ENCODE measurements around the gene MLLT1. TPM values are rescaled to one million over a fixed set of nuclear protein-coding genes. Genes with fewer than 3 reads are reported as not detected.

The MLLT1 gene
- total RNA-seq, 1 donor from 2014 or later, result 25.5 TPM

DNA sequence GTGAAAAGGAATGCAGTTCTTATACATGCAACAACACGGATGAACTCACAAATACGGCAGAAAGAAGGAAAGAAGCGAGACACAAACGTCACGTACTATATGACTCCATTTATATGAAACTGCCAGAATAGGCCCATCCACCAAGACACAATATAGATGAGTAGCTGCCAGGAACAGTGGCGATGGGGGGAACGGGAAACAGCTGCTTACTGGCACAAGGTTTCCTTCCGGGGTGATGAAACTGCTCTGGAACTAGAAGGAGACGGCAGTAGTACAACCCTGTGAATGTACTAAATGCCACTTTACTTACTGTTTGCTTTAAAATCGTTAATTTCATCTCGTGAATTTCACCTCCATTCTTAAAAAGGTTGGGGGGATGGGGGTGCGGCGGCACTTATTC lies 28.9 kb downstream of the MLLT1 start:
- Histone ChIP-seq H3K4me1 (peaks cover 28% of the 10 kb centered on the region), H3K27ac (no peak overlapping the region), H3K27me3 (no peaks in the 10 kb centered on the region), H3K9me3 (no peaks in the 10 kb centered on the region), H3K36me3 (no peaks in the 10 kb centered on the region), H3K4me3 (no peak overlapping the region)
- intact Hi-C loops (cut with DNase I), result no loop called here
- TF ChIP-seq, protein P1, sequence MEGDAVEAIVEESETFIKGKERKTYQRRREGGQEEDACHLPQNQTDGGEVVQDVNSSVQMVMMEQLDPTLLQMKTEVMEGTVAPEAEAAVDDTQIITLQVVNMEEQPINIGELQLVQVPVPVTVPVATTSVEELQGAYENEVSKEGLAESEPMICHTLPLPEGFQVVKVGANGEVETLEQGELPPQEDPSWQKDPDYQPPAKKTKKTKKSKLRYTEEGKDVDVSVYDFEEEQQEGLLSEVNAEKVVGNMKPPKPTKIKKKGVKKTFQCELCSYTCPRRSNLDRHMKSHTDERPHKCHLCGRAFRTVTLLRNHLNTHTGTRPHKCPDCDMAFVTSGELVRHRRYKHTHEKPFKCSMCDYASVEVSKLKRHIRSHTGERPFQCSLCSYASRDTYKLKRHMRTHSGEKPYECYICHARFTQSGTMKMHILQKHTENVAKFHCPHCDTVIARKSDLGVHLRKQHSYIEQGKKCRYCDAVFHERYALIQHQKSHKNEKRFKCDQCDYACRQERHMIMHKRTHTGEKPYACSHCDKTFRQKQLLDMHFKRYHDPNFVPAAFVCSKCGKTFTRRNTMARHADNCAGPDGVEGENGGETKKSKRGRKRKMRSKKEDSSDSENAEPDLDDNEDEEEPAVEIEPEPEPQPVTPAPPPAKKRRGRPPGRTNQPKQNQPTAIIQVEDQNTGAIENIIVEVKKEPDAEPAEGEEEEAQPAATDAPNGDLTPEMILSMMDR (IDR thresholded peaks at IDR 0.05), result no peak
- TF ChIP-seq POLR2A (IDR thresholded peaks at IDR 0.05), result no peak
- TF ChIP-seq POLR2AphosphoS5 (IDR thresholded peaks at IDR 0.05; ENCODE audit: insufficient read depth in 1 of 2, low read depth in 1 of 2), result no peak
- DNase-seq (ENCODE audit: extremely low spot score in 2 of 2), result no peak

DNA sequence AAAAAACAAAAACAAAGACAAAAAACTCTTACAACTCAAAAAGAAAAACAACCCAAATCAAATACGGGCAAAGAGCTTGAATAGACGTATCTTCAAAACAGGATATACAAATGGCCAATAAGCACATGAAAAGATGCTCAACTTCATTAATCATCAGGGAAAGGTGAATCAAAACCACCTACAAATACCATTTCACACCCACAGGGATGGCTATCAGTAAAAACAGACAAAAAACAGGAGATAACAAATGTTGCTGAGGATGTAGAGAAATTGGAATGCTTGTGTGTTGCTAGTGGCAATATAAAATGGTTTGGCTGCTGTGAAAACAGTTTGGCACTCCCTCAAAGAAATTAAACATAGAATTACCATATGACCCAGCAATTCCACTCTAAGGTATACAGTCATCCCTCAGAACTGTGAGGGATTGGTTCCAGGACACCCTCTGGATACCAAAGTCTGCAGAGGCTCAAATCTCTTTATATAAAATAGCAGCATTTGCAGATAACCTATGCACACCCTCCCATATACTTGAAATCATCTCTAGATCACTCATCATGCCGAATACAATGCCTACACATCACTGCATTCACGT lies 29.7 kb downstream of the MLLT1 start:
- no peaks in the 10 kb centered on the region for H3K27me3 ChIP-seq
- TF ChIP-seq POLR2A (IDR thresholded peaks at IDR 0.05) (no peak), POLR2AphosphoS5 (IDR thresholded peaks at IDR 0.05; ENCODE audit: insufficient read depth in 1 of 2, low read depth in 1 of 2) (no peak)
- TF ChIP-seq, protein P1 (IDR thresholded peaks at IDR 0.05), result no peak
- intact Hi-C loops (cut with DNase I), result no loop called here
- H3K9me3 ChIP-seq, result no peaks in the 10 kb centered on the region
- no peak for DNase-seq (ENCODE audit: extremely low spot score in 2 of 2)
- no peak overlapping the region for H3K4me3 ChIP-seq
- H3K36me3 ChIP-seq, result no peaks in the 10 kb centered on the region
- peaks cover 28% of the 10 kb centered on the region for H3K4me1 ChIP-seq
- H3K27ac ChIP-seq, result no peak overlapping the region

DNA sequence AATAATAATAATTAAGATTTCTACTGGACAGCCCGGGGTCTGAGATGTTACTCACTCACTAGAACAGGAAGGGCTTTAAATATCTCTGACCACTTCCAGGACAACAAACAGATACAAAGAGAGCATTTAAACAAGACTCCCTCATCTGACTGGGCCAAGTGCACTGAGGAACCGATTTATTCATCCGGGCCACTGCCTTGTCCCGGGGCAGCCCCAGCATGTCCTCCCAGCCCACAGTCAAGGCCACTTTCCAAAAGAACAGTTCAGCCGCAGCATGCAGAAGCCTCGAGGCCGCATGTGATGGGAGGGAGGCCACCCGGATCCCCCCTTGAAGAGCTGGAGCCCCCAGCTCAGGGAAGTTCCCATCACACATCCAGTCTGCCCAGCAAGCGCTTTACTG lies 30.5 kb downstream of the MLLT1 start:
- no peak overlapping the region for H3K27ac ChIP-seq
- no peaks in the 10 kb centered on the region for H3K27me3 ChIP-seq
- DNase-seq (ENCODE audit: extremely low spot score in 2 of 2), result no peak
- TF ChIP-seq POLR2A (IDR thresholded peaks at IDR 0.05), result no peak
- TF ChIP-seq, protein P1 (IDR thresholded peaks at IDR 0.05), result no peak
- no peak for TF ChIP-seq POLR2AphosphoS5 (IDR thresholded peaks at IDR 0.05; ENCODE audit: insufficient read depth in 1 of 2, low read depth in 1 of 2)
- no peak overlapping the region for H3K4me3 ChIP-seq
- intact Hi-C loops (cut with DNase I), result no loop called here
- peaks cover 28% of the 10 kb centered on the region for H3K4me1 ChIP-seq
- H3K36me3 ChIP-seq, result no peaks in the 10 kb centered on the region
- H3K9me3 ChIP-seq, result no peaks in the 10 kb centered on the region

DNA sequence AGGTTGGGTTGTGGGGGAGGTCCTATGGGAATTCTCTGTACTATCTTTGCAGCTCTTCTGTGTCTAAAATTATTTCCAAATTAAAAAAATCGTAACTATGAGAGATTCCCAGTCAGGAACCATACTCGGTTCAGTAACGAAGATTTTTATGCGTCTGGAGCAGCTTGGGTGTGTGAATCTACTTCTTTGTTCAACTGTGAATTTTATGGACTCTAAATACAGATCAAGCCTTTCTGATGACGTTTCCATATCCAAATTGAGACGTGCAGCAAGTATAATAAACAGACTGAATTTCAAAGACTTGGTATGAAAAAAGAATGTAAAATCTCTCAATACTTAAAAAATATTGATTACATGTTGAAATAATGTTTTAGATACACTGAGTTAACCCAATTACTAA lies 30.9 kb downstream of the MLLT1 start:
- H3K9me3 ChIP-seq, result no peaks in the 10 kb centered on the region
- no peak overlapping the region for H3K27ac ChIP-seq
- DNase-seq (ENCODE audit: extremely low spot score in 2 of 2), result no peak
- intact Hi-C loops (cut with DNase I), result no loop called here
- no peak for TF ChIP-seq POLR2AphosphoS5 (IDR thresholded peaks at IDR 0.05; ENCODE audit: insufficient read depth in 1 of 2, low read depth in 1 of 2)
- H3K4me1 ChIP-seq, result peaks cover 32% of the 10 kb centered on the region
- no peaks in the 10 kb centered on the region for H3K36me3 ChIP-seq
- no peak overlapping the region for H3K4me3 ChIP-seq
- H3K27me3 ChIP-seq, result no peaks in the 10 kb centered on the region

DNA sequence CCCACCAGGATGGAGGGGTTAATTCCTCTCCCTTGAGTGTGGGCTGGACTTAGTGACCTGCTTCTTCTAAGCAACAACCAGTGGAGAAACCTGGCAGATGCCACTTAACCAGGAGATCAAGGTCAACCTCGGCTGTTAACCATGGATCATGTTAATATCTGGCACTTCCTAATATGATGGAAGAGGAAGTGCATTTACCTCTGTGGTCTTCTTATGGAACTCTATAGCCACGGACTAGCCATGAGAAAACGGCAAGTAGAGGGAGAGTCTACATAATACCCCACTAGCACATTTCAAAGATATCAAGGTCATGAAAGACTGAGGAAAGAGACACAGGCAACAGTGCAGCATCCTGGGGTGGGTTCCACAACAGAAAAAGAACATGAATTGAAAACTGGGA lies 31.4 kb downstream of the MLLT1 start:
- H3K36me3 ChIP-seq, result no peaks in the 10 kb centered on the region
- H3K27me3 ChIP-seq, result no peaks in the 10 kb centered on the region
- no peaks in the 10 kb centered on the region for H3K9me3 ChIP-seq
- H3K4me1 ChIP-seq, result peaks cover 37% of the 10 kb centered on the region
- no peak for DNase-seq (ENCODE audit: extremely low spot score in 2 of 2)
- intact Hi-C loops (cut with DNase I), result no loop called here
- TF ChIP-seq, protein P1 (IDR thresholded peaks at IDR 0.05), result no peak
- TF ChIP-seq POLR2A (IDR thresholded peaks at IDR 0.05) (no peak), POLR2AphosphoS5 (IDR thresholded peaks at IDR 0.05; ENCODE audit: insufficient read depth in 1 of 2, low read depth in 1 of 2) (no peak)
- no peak overlapping the region for H3K27ac ChIP-seq
- no peak overlapping the region for H3K4me3 ChIP-seq

Measured in vagina (tissue), 2 donors.